Measurements from ENCODE around the gene SIRT7.
A peak's percentile ranks its signal among the peaks of the same experiment; 100 is the strongest.

SIRT7 gene

GRCh38 chr17:81917565-81918332 is at the start of gene SIRT7:
SIRT7 (minus strand) TSS chr17:81918176; CDS start chr17:81918131, 45 bp downstream.
- DNase-seq, result peak in 1 of 2 experiments; percentile 87

GRCh38 chr17:81967244-81967532 is 49.2 kb upstream of the SIRT7 start:
- DNase-seq, result no peak

GRCh38 chr17:81966343-81967243 is 48.6 kb upstream of the SIRT7 start:
- DNase-seq, result peak in 1 of 2 experiments; percentile 58

GRCh38 chr17:81964081-81964849 is 46.3 kb upstream of the SIRT7 start:
- DNase-seq, result no peak

GRCh38 chr17:81962499-81963441 is 44.8 kb upstream of the SIRT7 start:
- peak in 1 of 2 experiments; percentile 24 for DNase-seq

- DNase-seq, result no peak
Measured at GRCh38 chr17:81961521-81962498, 43.8 kb upstream of the SIRT7 start.

- peak in 1 of 2 experiments; percentile 46 for DNase-seq
Measured at GRCh38 chr17:81961087-81961511, 43.1 kb upstream of the SIRT7 start, which contains the start of gene NOTUM. NOTUM (minus strand) TSS chr17:81961187; CDS start chr17:81960909, 278 bp downstream.

- DNase-seq, result peak in 1 of 2 experiments; percentile 46
Measured at GRCh38 chr17:81960130-81960958, 42.4 kb upstream of the SIRT7 start.

GRCh38 chr17:81959362-81960129 is 41.6 kb upstream of the SIRT7 start:
- peak in 1 of 2 experiments; percentile 76 for DNase-seq

- no peak for DNase-seq
Measured at GRCh38 chr17:81958633-81959342, 40.8 kb upstream of the SIRT7 start.

GRCh38 chr17:81957691-81958432 is 39.9 kb upstream of the SIRT7 start:
- DNase-seq, result no peak

- DNase-seq, result no peak
Measured at GRCh38 chr17:81956607-81957589, 38.9 kb upstream of the SIRT7 start.

GRCh38 chr17:81955756-81956544 is 38.0 kb upstream of the SIRT7 start:
- no peak for DNase-seq

- no peak for DNase-seq
Measured at GRCh38 chr17:81955058-81955681, 37.2 kb upstream of the SIRT7 start.
